Measurements from ENCODE around the gene ATP8A2. TPM values are rescaled to one million over a fixed set of nuclear protein-coding genes. Genes with fewer than 3 reads are reported as not detected.

Gene ATP8A2
- total and polyA plus RNA-seq, 4 donors: 0.01 to 0.08 (median 0.05) TPM; not detected in 1

- Histone ChIP-seq H3K9ac (ENCODE audit: low read depth in 1 of 2, low read length in 2 of 2) (no peak overlapping the region), H3K27me3 (ENCODE audit: control insufficient read depth in 4 of 4, insufficient read depth in 4 of 4, low read length in 3 of 4) (peaks cover 0 to 6% (median 5%) of the 10 kb centered on the region in 4 donors), H3K4me3 (ENCODE audit: low read depth in 1 of 3, low read length in 3 of 3) (no peak overlapping the region), H3K27ac (ENCODE audit: low read depth in 1 of 2, low read length in 2 of 2) (no peak overlapping the region), H3K4me1 (ENCODE audit: control insufficient read depth in 4 of 4, insufficient read depth in 4 of 4, low read length in 3 of 4) (no peaks in the 10 kb centered on the region), H3K9me3 (ENCODE audit: control insufficient read depth in 4 of 4, low read length in 3 of 4) (no peaks in the 10 kb centered on the region), H3K36me3 (ENCODE audit: control insufficient read depth in 4 of 4, insufficient read depth in 3 of 4, low read depth in 1 of 4, low read length in 3 of 4) (no peaks in the 10 kb centered on the region)
- TF ChIP-seq FOXA2 (IDR thresholded peaks at IDR 0.05) (no peak), YY1 (IDR thresholded peaks at IDR 0.05) (no peak), NR2F2 (IDR thresholded peaks at IDR 0.05) (no peak), CTCF (IDR thresholded peaks at IDR 0.05; ENCODE audit: low read depth, low read length, missing input control) (no peak), EGR1 (IDR thresholded peaks at IDR 0.05; ENCODE audit: low read depth in 2 of 2) (no peak), GABPA (IDR thresholded peaks at IDR 0.05 in 1 of 2, conservative IDR thresholded peaks at IDR 0.05 in 1 of 2) (no peak), HNF4G (IDR thresholded peaks at IDR 0.05) (no peak), REST (IDR thresholded peaks at IDR 0.05) (no peak), RXRA (IDR thresholded peaks at IDR 0.05) (no peak), TAF1 (conservative IDR thresholded peaks at IDR 0.05) (no peak), JUND (IDR thresholded peaks at IDR 0.05) (no peak), HNF4A (conservative IDR thresholded peaks at IDR 0.05) (no peak), FOXA1 (IDR thresholded peaks at IDR 0.05) (no peak), SP1 (IDR thresholded peaks at IDR 0.05) (no peak)
- TF ChIP-seq, protein P1, sequence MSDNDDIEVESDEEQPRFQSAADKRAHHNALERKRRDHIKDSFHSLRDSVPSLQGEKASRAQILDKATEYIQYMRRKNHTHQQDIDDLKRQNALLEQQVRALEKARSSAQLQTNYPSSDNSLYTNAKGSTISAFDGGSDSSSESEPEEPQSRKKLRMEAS (IDR thresholded peaks at IDR 0.05): no peak
- TF ChIP-seq, protein P2, sequence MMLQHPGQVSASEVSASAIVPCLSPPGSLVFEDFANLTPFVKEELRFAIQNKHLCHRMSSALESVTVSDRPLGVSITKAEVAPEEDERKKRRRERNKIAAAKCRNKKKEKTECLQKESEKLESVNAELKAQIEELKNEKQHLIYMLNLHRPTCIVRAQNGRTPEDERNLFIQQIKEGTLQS (IDR thresholded peaks at IDR 0.05): no peak
- TF ChIP-seq, protein P3, sequence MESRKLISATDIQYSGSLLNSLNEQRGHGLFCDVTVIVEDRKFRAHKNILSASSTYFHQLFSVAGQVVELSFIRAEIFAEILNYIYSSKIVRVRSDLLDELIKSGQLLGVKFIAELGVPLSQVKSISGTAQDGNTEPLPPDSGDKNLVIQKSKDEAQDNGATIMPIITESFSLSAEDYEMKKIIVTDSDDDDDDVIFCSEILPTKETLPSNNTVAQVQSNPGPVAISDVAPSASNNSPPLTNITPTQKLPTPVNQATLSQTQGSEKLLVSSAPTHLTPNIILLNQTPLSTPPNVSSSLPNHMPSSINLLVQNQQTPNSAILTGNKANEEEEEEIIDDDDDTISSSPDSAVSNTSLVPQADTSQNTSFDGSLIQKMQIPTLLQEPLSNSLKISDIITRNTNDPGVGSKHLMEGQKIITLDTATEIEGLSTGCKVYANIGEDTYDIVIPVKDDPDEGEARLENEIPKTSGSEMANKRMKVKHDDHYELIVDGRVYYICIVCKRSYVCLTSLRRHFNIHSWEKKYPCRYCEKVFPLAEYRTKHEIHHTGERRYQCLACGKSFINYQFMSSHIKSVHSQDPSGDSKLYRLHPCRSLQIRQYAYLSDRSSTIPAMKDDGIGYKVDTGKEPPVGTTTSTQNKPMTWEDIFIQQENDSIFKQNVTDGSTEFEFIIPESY (IDR thresholded peaks at IDR 0.05): no peak
- no peak for DNase-seq (ENCODE audit: low spot score)
- WGBS: 89% methylated on average over 5 of the region's 5 CpGs
Observed at GRCh38 chr13:25879466-25879865, 507.7 kb downstream of the ATP8A2 start.

Data from liver (tissue), 9 donors.